Liver (tissue), 9 donors: ENCODE measurements around the gene ANKRD65. TPM values are rescaled to one million over a fixed set of nuclear protein-coding genes. Genes with fewer than 3 reads are reported as not detected.

Source experiments
- DNase-seq: peaks from one replicate; pipeline ENCODE4 v3.0.0-alpha.2; 2017; ENCODE audit warnings: low spot score
- H3K27ac ChIP-seq, 2 donors: one replicate each; pipeline ENCODE4 v1.7.0; 2013; ENCODE audit warnings: inconsistent platforms in 2 of 2, low read length in 2 of 2, control low read depth in 1 of 2, low read depth in 1 of 2, mild to moderate bottlenecking in 1 of 2
- H3K27me3 ChIP-seq, 4 donors: one replicate each; pipeline versions ENCODE4 v1.6.1 to v1.7.0; 2013; ENCODE audit warnings: low read length in 3 of 4, inconsistent platforms in 1 of 4, mild to moderate bottlenecking in 1 of 4, moderate library complexity in 1 of 4; ENCODE audit not compliant: control insufficient read depth in 4 of 4, insufficient read depth in 4 of 4
- H3K36me3 ChIP-seq, 4 donors: one replicate each; pipeline versions ENCODE4 v1.6.1 to v1.7.0; 2013; ENCODE audit warnings: low read length in 3 of 4, mild to moderate bottlenecking in 3 of 4, low read depth in 1 of 4, moderate library complexity in 1 of 4; ENCODE audit not compliant: control insufficient read depth in 4 of 4, insufficient read depth in 3 of 4
- H3K4me1 ChIP-seq, 4 donors: one replicate each; pipeline versions ENCODE4 v1.6.1 to v1.7.0; 2013; ENCODE audit warnings: low read length in 3 of 4, mild to moderate bottlenecking in 3 of 4, moderate library complexity in 1 of 4; ENCODE audit not compliant: control insufficient read depth in 4 of 4, insufficient read depth in 4 of 4
- H3K4me3 ChIP-seq, 3 donors: one replicate each; pipeline versions ENCODE4 v1.6.1 to v1.7.0; 2013; ENCODE audit warnings: low read length in 3 of 3, control low read depth in 1 of 3, low read depth in 1 of 3, mild to moderate bottlenecking in 1 of 3
- H3K9ac ChIP-seq, 2 donors: one replicate each; pipeline ENCODE4 v1.7.0; 2013; ENCODE audit warnings: low read length in 2 of 2, mild to moderate bottlenecking in 2 of 2, moderate library complexity in 2 of 2, control low read depth in 1 of 2, low read depth in 1 of 2
- H3K9me3 ChIP-seq, 4 donors: one replicate each; pipeline versions ENCODE4 v1.6.1 to v1.7.0; 2013; ENCODE audit warnings: low read length in 3 of 4; ENCODE audit not compliant: control insufficient read depth in 4 of 4
- ATF3 ChIP-seq: IDR thresholded peaks from 2 replicates; pipeline ENCODE4 v1.6.1; 2016; ENCODE audit warnings: antibody characterized with exemption
- CTCF ChIP-seq: fragments of 150-350 bp; IDR thresholded peaks from 2 replicates; pipeline ENCODE4 v1.5.1; 2017; ENCODE audit warnings: improper control_type of control experiment, low read depth, low read length; ENCODE audit not compliant: missing input control
- EGR1 ChIP-seq, 2 donors: IDR thresholded peaks; 2 replicates each; pipeline ENCODE4 v1.6.1; 2016 to 2018; ENCODE audit warnings: antibody characterized with exemption in 2 of 2, low read depth in 2 of 2
- FOXA1 ChIP-seq: IDR thresholded peaks from 2 replicates; pipeline ENCODE4 v1.6.1; 2016; ENCODE audit warnings: antibody characterized with exemption
- FOXA2 ChIP-seq: IDR thresholded peaks from 2 replicates; pipeline ENCODE4 v1.6.1; 2016; ENCODE audit warnings: antibody characterized with exemption
- GABPA ChIP-seq, 2 donors: IDR thresholded peaks in 1 of 2; conservative IDR thresholded peaks in 1 of 2; 2 replicates each; pipeline ENCODE4 v1.6.1; 2016; ENCODE audit warnings: antibody characterized with exemption in 2 of 2, mild to moderate bottlenecking in 1 of 2, moderate library complexity in 1 of 2
- HNF4A ChIP-seq, 2 donors: conservative IDR thresholded peaks; 2 replicates each; pipeline ENCODE4 v1.6.1; 2016; ENCODE audit warnings: antibody characterized with exemption in 2 of 2, mild to moderate bottlenecking in 2 of 2
- HNF4G ChIP-seq: IDR thresholded peaks from 2 replicates; pipeline ENCODE4 v1.6.1; 2016; ENCODE audit warnings: antibody characterized with exemption
- JUND ChIP-seq, 2 donors: IDR thresholded peaks; 2 replicates each; pipeline ENCODE4 v1.6.1; 2016; ENCODE audit warnings: antibody characterized with exemption in 2 of 2
- MAX ChIP-seq: IDR thresholded peaks from 2 replicates; pipeline ENCODE4 v1.6.1; 2016; ENCODE audit warnings: antibody characterized with exemption
- NR2F2 ChIP-seq: IDR thresholded peaks from 2 replicates; pipeline ENCODE4 v1.6.1; 2016; ENCODE audit warnings: antibody characterized with exemption
- RAD21 ChIP-seq, 2 donors: IDR thresholded peaks; 2 replicates each; pipeline ENCODE4 v1.6.1; 2016; ENCODE audit warnings: antibody characterized with exemption in 2 of 2, mild to moderate bottlenecking in 2 of 2
- RXRA ChIP-seq, 2 donors: IDR thresholded peaks; 2 replicates each; pipeline ENCODE4 v1.6.1; 2017 to 2018; ENCODE audit warnings: antibody characterized with exemption in 2 of 2, mild to moderate bottlenecking in 1 of 2
- SP1 ChIP-seq: IDR thresholded peaks from 2 replicates; pipeline ENCODE4 v1.6.1; 2018; ENCODE audit warnings: antibody characterized with exemption, mild to moderate bottlenecking
- TAF1 ChIP-seq: conservative IDR thresholded peaks from 2 replicates; pipeline ENCODE4 v1.6.1; 2016; ENCODE audit warnings: antibody characterized with exemption, mild to moderate bottlenecking
- YY1 ChIP-seq: IDR thresholded peaks from 2 replicates; pipeline ENCODE4 v1.6.1; 2016; ENCODE audit warnings: antibody characterized with exemption, mild to moderate bottlenecking
- ZBTB33 ChIP-seq: IDR thresholded peaks from 2 replicates; pipeline ENCODE4 v1.6.1; 2016; ENCODE audit warnings: antibody characterized with exemption
- WGBS: extraction: QIAGEN DNeasy Blood & Tissue Kit; methylation state at CpG from one replicate; pipeline ENCODE4 v1.1.7; 2013; 5-methylcytosine and 5-hydroxymethylcytosine counted together
- polyA plus RNA-seq, 2 donors: library from polyadenylated mRNA; stranded (reverse) in 1 of 2; unstranded in 1 of 2; fragments of 200-250 nt in 1 of 2; fragments of >200 nt in 1 of 2; fragmentation: Nextera tagmentation in 1 of 2; extraction: Ambion mirVana in 1 of 2; gene quantifications; one replicate each; pipeline versions ENCODE4 v1.2.1 to v1.2.3, GENCODE V29; 2013 to 2015
- total RNA-seq, 2 donors: library from RNA; depleted of rRNA; stranded (reverse); fragments of >200 nt; gene quantifications; one replicate each; pipeline ENCODE4 v1.2.3, GENCODE V29; 2014
- donor health status: healthy.
- donor health status: healthy.
- donor health status: healthy.
- donor health status: healthy.
- donor health status: healthy.

The ANKRD65 gene
- total and polyA plus RNA-seq, 4 donors, result 0.14 to 0.31 (median 0.23) TPM

- no peak for DNase-seq
- no peaks in the 10 kb centered on the region for H3K27me3 ChIP-seq
- H3K9me3 ChIP-seq, result no peaks in the 10 kb centered on the region
- no peak overlapping the region for H3K27ac ChIP-seq
- H3K4me3 ChIP-seq, result no peak overlapping the region
- peaks cover 7 to 33% (median 28%) of the 10 kb centered on the region in 4 donors for H3K4me1 ChIP-seq
- H3K36me3 ChIP-seq, result peaks cover 0 to 4% (median 0%) of the 10 kb centered on the region in 4 donors
- H3K9ac ChIP-seq, result no peak overlapping the region
- 86% methylated on average over 26 of the region's 26 CpGs for WGBS
- TF ChIP-seq RAD21 (IDR thresholded peaks at IDR 0.05), result no peak
- no peak for TF ChIP-seq YY1
- TF ChIP-seq JUND (IDR thresholded peaks at IDR 0.05), result no peak
- TF ChIP-seq FOXA1, result no peak
- no peak for TF ChIP-seq HNF4G
- TF ChIP-seq SP1, result no peak
- TF ChIP-seq EGR1 (IDR thresholded peaks at IDR 0.05; ENCODE audit: low read depth in 2 of 2), result no peak
- TF ChIP-seq FOXA2, result no peak
- TF ChIP-seq RXRA (IDR thresholded peaks at IDR 0.05), result no peak
- TF ChIP-seq ZBTB33, result no peak
- TF ChIP-seq TAF1, result no peak
- TF ChIP-seq NR2F2, result no peak
- TF ChIP-seq ATF3, result no peak
- no peak for TF ChIP-seq HNF4A (conservative IDR thresholded peaks at IDR 0.05)
- TF ChIP-seq CTCF, result no peak
- TF ChIP-seq MAX, result no peak
- TF ChIP-seq GABPA (IDR thresholded peaks at IDR 0.05 in 1 of 2, conservative IDR thresholded peaks at IDR 0.05 in 1 of 2), result no peak
Measured at GRCh38 chr1:1373051-1373814, 47.8 kb downstream of the ANKRD65 start.

- no peaks in the 10 kb centered on the region for H3K9me3 ChIP-seq
- H3K27ac ChIP-seq, result no peak overlapping the region
- H3K4me3 ChIP-seq, result no peak overlapping the region
- peaks cover 0 to 3% (median 0%) of the 10 kb centered on the region in 4 donors for H3K36me3 ChIP-seq
- TF ChIP-seq HNF4G (no peak), ATF3 (no peak), ZBTB33 (no peak), MAX (no peak), HNF4A (conservative IDR thresholded peaks at IDR 0.05) (no peak), GABPA (IDR thresholded peaks at IDR 0.05 in 1 of 2, conservative IDR thresholded peaks at IDR 0.05 in 1 of 2) (no peak), RAD21 (IDR thresholded peaks at IDR 0.05) (peak; percentile 63 to 78), FOXA1 (no peak), TAF1 (no peak), CTCF (peak; percentile 80), RXRA (IDR thresholded peaks at IDR 0.05) (no peak)
- 37% methylated on average over 26 of the region's 26 CpGs for WGBS
- peak; percentile 87 for DNase-seq
- H3K9ac ChIP-seq, result no peak overlapping the region
- H3K27me3 ChIP-seq, result no peaks in the 10 kb centered on the region
- peaks cover 7 to 33% (median 28%) of the 10 kb centered on the region in 4 donors for H3K4me1 ChIP-seq
Measured at GRCh38 chr1:1371746-1372711, 49.0 kb downstream of the ANKRD65 start.
